ENCODE data around the gene SEMA3D.
A peak's percentile ranks its signal among the peaks of the same experiment; 100 is the strongest.

The SEMA3D gene

DNA sequence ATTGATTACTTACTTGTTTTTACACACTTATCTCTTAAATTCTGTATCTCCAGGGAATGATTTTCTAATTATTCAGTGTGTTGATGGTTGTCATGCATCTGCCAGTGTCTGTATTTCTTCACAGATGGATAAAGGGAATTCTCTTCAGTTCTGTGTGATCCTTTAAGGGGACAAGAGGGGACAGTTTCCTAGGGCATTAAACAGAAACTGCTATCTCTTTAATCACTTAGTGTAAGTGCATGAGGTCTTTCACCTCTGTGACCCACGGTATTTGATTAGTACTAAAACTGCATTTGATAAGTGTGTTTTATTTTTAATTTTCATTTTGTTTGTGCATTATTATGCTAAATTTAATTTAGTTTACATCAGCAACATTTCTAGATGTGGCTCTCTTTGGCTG lies 26.6 kb upstream of the SEMA3D start:
- H3K4me3 ChIP-seq (ENCODE audit: low read depth, low read length), result no peak overlapping the region
- DNase-seq (ENCODE audit: low read depth, low spot score), result no peak
- TF ChIP-seq, protein P1, sequence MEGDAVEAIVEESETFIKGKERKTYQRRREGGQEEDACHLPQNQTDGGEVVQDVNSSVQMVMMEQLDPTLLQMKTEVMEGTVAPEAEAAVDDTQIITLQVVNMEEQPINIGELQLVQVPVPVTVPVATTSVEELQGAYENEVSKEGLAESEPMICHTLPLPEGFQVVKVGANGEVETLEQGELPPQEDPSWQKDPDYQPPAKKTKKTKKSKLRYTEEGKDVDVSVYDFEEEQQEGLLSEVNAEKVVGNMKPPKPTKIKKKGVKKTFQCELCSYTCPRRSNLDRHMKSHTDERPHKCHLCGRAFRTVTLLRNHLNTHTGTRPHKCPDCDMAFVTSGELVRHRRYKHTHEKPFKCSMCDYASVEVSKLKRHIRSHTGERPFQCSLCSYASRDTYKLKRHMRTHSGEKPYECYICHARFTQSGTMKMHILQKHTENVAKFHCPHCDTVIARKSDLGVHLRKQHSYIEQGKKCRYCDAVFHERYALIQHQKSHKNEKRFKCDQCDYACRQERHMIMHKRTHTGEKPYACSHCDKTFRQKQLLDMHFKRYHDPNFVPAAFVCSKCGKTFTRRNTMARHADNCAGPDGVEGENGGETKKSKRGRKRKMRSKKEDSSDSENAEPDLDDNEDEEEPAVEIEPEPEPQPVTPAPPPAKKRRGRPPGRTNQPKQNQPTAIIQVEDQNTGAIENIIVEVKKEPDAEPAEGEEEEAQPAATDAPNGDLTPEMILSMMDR (IDR thresholded peaks at IDR 0.05; ENCODE audit: low read depth, low read length), result no peak
- in situ Hi-C loops (cut with HindIII; ENCODE audit: low sequenced_read_pairs), result no loop called here

DNA sequence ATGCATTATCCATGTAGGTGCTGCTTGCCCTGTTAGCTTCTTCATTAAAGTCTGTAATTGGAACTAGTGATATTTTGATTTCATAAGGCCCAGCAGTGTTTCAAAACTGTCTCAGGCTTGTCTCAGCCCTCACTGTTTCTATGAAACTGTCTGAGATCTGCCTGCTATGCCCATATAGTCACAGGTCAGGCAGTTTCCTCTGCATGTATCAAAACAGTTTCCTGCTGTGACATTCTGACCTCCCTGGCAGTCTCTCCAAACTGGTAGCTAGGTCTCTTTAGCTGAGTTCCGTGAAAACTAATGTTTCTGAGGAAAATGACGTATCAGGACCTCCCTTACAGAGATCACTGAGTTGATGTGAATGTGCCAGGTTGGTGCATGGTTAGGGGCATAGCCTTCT lies 18.9 kb upstream of the SEMA3D start:
- in situ Hi-C loops (cut with HindIII; ENCODE audit: low sequenced_read_pairs), result no loop called here
- TF ChIP-seq, protein P1 (IDR thresholded peaks at IDR 0.05; ENCODE audit: low read depth, low read length), result no peak
- no peak overlapping the region for H3K4me3 ChIP-seq (ENCODE audit: low read depth, low read length)
- DNase-seq (ENCODE audit: low read depth, low spot score), result no peak

DNA sequence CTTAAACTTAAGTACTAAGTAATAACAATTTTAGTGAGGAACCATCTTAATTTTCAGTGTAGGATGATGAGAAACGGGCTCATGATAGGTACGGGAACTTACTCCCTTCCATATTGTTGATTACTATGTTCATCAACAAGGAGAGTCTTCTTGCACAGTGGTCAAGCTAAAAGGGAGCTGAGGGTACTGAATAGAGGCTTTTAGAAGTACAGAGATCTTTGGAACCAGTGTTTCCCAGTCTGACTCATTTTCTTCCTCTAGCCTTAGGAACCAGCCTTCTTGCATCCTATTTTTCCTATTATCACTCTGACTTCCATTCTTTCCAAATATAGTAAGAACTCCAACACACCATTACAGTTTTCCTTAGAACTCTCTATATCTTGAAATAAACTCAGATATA lies 17.6 kb upstream of the SEMA3D start:
- no peak overlapping the region for H3K4me3 ChIP-seq (ENCODE audit: low read depth, low read length)
- in situ Hi-C loops (cut with HindIII; ENCODE audit: low sequenced_read_pairs), result no loop called here
- DNase-seq (ENCODE audit: low read depth, low spot score), result no peak
- TF ChIP-seq, protein P1 (IDR thresholded peaks at IDR 0.05; ENCODE audit: low read depth, low read length), result no peak

DNA sequence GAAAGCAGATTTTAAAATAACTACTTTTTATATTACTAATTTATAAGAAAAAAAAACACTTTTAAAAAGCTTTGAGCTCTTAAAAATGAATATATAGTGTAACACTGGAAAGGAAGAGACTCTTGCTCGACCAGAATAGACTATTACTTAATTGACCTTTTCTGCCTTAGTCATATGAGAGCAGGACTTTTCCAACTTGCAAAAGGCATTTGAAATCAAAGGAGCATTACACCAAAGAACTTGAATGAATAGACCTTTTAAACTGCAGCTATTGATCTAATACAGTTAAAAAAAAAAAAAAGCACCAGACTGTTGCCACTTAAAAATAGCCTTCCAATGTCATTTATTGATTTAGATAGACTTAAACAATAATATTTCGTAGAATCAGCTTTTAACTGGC lies 17.2 kb upstream of the SEMA3D start:
- DNase-seq (ENCODE audit: low read depth, low spot score), result no peak
- TF ChIP-seq, protein P1 (IDR thresholded peaks at IDR 0.05; ENCODE audit: low read depth, low read length), result no peak
- in situ Hi-C loops (cut with HindIII; ENCODE audit: low sequenced_read_pairs), result no loop called here
- no peak overlapping the region for H3K4me3 ChIP-seq (ENCODE audit: low read depth, low read length)

DNA sequence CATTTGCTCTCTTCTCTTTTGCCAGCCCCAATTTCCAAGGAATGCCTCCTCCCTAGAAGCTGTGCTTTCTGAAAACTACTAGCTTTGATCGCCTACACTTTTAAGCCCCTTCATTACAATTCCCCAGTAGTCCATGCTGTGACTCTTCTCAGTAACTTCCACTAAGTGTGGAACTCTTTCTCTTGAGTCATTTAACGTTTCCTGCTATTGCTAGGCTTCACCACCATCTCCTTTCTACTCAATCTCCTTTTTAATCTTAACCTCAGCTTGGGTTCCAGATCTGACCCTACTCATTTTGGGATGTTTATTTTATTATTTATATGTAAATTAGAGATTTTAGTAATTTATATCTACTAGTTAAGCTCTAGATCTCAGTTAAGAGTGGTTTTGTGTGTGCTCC lies 14.4 kb upstream of the SEMA3D start:
- no peak overlapping the region for H3K4me3 ChIP-seq (ENCODE audit: low read depth, low read length)
- TF ChIP-seq, protein P1 (IDR thresholded peaks at IDR 0.05; ENCODE audit: low read depth, low read length), result no peak
- in situ Hi-C loops (cut with HindIII; ENCODE audit: low sequenced_read_pairs), result no loop called here
- DNase-seq (ENCODE audit: low read depth, low spot score), result no peak

DNA sequence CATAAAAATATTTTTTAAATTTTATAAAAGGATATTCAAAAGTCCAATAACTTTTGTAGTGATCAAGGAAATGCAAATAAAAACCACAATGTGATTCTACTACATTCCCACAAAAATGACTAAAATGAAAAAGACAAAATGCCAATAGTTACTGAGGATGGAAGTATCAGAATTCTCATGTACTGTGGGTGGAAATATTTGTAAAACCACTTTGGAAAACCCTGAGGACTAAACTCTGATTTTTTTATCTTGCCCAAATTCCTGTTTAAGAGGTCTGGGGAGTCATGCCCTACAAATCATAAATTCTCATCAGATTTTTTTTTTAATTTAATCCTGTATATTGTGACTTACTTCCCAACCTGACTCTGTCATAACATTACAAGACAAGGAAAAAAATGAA lies 9.8 kb upstream of the SEMA3D start:
- in situ Hi-C loops (cut with HindIII; ENCODE audit: low sequenced_read_pairs), result no loop called here
- no peak for DNase-seq (ENCODE audit: low read depth, low spot score)
- no peak overlapping the region for H3K4me3 ChIP-seq (ENCODE audit: low read depth, low read length)
- TF ChIP-seq, protein P1 (IDR thresholded peaks at IDR 0.05; ENCODE audit: low read depth, low read length), result no peak

DNA sequence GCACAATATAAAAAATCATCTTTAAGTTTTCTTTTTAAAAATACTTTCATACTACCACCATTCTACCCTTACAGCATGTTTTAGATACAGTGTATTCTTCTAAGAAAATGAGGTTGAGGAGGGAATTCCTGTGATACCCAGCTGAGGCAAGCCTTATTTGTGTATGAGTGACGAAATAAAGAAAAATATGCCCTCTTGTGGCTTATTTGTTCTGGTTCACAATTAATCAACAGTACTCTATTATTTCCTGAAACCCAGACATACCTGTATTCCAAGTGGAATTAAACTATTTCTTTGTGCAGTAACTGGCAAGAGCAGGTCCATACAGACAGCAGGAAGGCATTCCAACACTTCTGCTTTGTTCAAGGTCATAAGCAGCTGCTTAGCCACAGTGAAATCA lies 4.5 kb upstream of the SEMA3D start:
- peak; percentile 24 for DNase-seq (ENCODE audit: low read depth, low spot score)
- H3K4me3 ChIP-seq (ENCODE audit: low read depth, low read length), result no peak overlapping the region
- in situ Hi-C loops (cut with HindIII; ENCODE audit: low sequenced_read_pairs), result no loop called here
- TF ChIP-seq, protein P1 (IDR thresholded peaks at IDR 0.05; ENCODE audit: low read depth, low read length), result peak; percentile 27
